Fibroblast of lung (primary cell): ENCODE results near the gene GCLC. TPM values are rescaled to one million over a fixed set of nuclear protein-coding genes. Genes with fewer than 3 reads are reported as not detected.
A peak's percentile ranks its signal among the peaks of the same experiment; 100 is the strongest.

Source experiments
- DNase-seq, 2 donors: peaks; one replicate each; pipeline versions ENCODE4 v3.0.0 to v3.0.0-alpha.2; 2010; ENCODE audit warnings: low read depth in 2 of 2
- H2AFZ ChIP-seq: 2 replicates; pipeline ENCODE4 v1.5.1; 2012; ENCODE audit warnings: low read length, control low read depth, inconsistent platforms
- H3K27ac ChIP-seq: 2 replicates; pipeline ENCODE4 v1.5.1; 2011; ENCODE audit warnings: low read length, control low read depth; ENCODE audit not compliant: insufficient read depth
- H3K27me3 ChIP-seq: 2 replicates; pipeline ENCODE4 v1.5.1; 2011; ENCODE audit warnings: mild to moderate bottlenecking, low read length; ENCODE audit not compliant: control insufficient read depth, insufficient read depth
- H3K36me3 ChIP-seq: 2 replicates; pipeline ENCODE4 v1.5.1; 2011; ENCODE audit warnings: low read length; ENCODE audit not compliant: control insufficient read depth, insufficient read depth
- H3K4me1 ChIP-seq: 2 replicates; pipeline ENCODE4 v1.5.1; 2011; ENCODE audit warnings: low read length; ENCODE audit not compliant: control insufficient read depth, insufficient read depth; ENCODE audit errors: extremely low read depth
- H3K4me2 ChIP-seq: 2 replicates; pipeline ENCODE4 v1.5.1; 2011; ENCODE audit warnings: low read length, control low read depth; ENCODE audit not compliant: insufficient read depth; ENCODE audit errors: extremely low read depth
- H3K4me3 ChIP-seq, 4 experiments: fragments of 200-600 bp in 1 of 4; sonication (generic) in 1 of 4; replicated peaks in 1 of 4; 2 replicates each; pipeline ENCODE4 v1.5.1; 2011 to 2016; ENCODE audit warnings: low read length in 4 of 4, low read depth in 3 of 4, mild to moderate bottlenecking in 3 of 4, control low read depth in 2 of 4, inconsistent platforms in 1 of 4, mixed read lengths in 1 of 4; ENCODE audit not compliant: insufficient read depth in 1 of 4; ENCODE audit errors: control extremely low read depth in 1 of 4
- H3K79me2 ChIP-seq: 2 replicates; pipeline ENCODE4 v1.5.1; 2012; ENCODE audit warnings: mild to moderate bottlenecking, low read length, inconsistent platforms; ENCODE audit not compliant: control insufficient read depth, insufficient read depth
- H3K9ac ChIP-seq: 2 replicates; pipeline ENCODE4 v1.5.1; 2011; ENCODE audit warnings: mild to moderate bottlenecking, low read length, control low read depth; ENCODE audit not compliant: insufficient read depth
- H3K9me3 ChIP-seq: 2 replicates; pipeline ENCODE4 v1.5.1; 2012; ENCODE audit warnings: low read depth, low read length; ENCODE audit not compliant: control insufficient read depth, insufficient read depth
- H4K20me1 ChIP-seq: 2 replicates; pipeline ENCODE4 v1.5.1; 2011; ENCODE audit warnings: low read length; ENCODE audit not compliant: control insufficient read depth, insufficient read depth; ENCODE audit errors: extremely low read depth
- CTCF ChIP-seq, 2 donors: IDR thresholded peaks in 1 of 2; conservative IDR thresholded peaks in 1 of 2; 1 replicate in 1 of 2; 2 replicates in 1 of 2; pipeline ENCODE4 v1.5.1; 2011 to 2012; ENCODE audit warnings: low read length in 2 of 2, control low read depth in 1 of 2, inconsistent platforms in 1 of 2, low read depth in 1 of 2, mild to moderate bottlenecking in 1 of 2
- EZH2 ChIP-seq: IDR thresholded peaks from 2 replicates; pipeline ENCODE4 v1.5.1; 2012; ENCODE audit warnings: low read length, control low read depth, mild to moderate bottlenecking; ENCODE audit errors: missing control alignments
- polyA plus RNA-seq, 2 donors: library from polyadenylated mRNA; depleted of rRNA in 1 of 2; stranded (reverse) in 1 of 2; unstranded in 1 of 2; fragments of >200 nt; gene quantifications; 2 replicates each; pipeline ENCODE4 v1.2.1, GENCODE V29; 2011 to 2012; ENCODE audit warnings: missing spikeins in 1 of 2
- total RNA-seq: library from RNA; depleted of rRNA; stranded (reverse); fragments of >200 nt; gene quantifications from 2 replicates; pipeline ENCODE4 v1.2.1, GENCODE V29; 2014

GCLC gene
- total and polyA plus RNA-seq, 2 donors (not counting 1 experiment from before 2014, with no cell fraction given): 16.0 to 31.4 TPM

GRCh38 chr6:53503060-53503459, 41.8 kb downstream of the GCLC start:
- Histone ChIP-seq H3K4me3 (no peak overlapping the region), H3K79me2 (no peaks in the 10 kb centered on the region), H3K4me2 (no peak overlapping the region), H3K9me3 (no peaks in the 10 kb centered on the region), H3K4me1 (no peaks in the 10 kb centered on the region), H3K9ac (no peak overlapping the region), H4K20me1 (no peaks in the 10 kb centered on the region), H2AFZ (no peak overlapping the region), H3K27ac (no peak overlapping the region), H3K27me3 (no peaks in the 10 kb centered on the region), H3K36me3 (peaks cover 2% of the 10 kb centered on the region)
- TF ChIP-seq EZH2 (no peak), CTCF (conservative IDR thresholded peaks at IDR 0.05 in 1 of 2, IDR thresholded peaks at IDR 0.05 in 1 of 2; ENCODE audit: low read depth in 1 of 2, low read length in 2 of 2) (no peak)
- DNase-seq: peak in 1 of 2 donors; percentile 33

GRCh38 chr6:53501432-53501831, 43.5 kb downstream of the GCLC start:
- Histone ChIP-seq H3K4me3 (no peak overlapping the region), H3K27ac (no peak overlapping the region), H3K9ac (no peak overlapping the region), H3K9me3 (no peaks in the 10 kb centered on the region), H4K20me1 (no peaks in the 10 kb centered on the region), H3K36me3 (no peaks in the 10 kb centered on the region), H3K4me1 (peaks cover 2% of the 10 kb centered on the region), H3K4me2 (no peak overlapping the region), H3K27me3 (no peaks in the 10 kb centered on the region), H3K79me2 (no peaks in the 10 kb centered on the region), H2AFZ (no peak overlapping the region)
- TF ChIP-seq EZH2: no peak
- no peak for TF ChIP-seq CTCF (conservative IDR thresholded peaks at IDR 0.05 in 1 of 2, IDR thresholded peaks at IDR 0.05 in 1 of 2; ENCODE audit: low read depth in 1 of 2, low read length in 2 of 2)
- DNase-seq: no peak

GRCh38 chr6:53500095-53500494, 44.8 kb downstream of the GCLC start:
- Histone ChIP-seq H4K20me1 (no peaks in the 10 kb centered on the region), H3K36me3 (no peaks in the 10 kb centered on the region), H3K4me2 (no peak overlapping the region), H3K4me1 (peaks cover 8% of the 10 kb centered on the region), H3K27ac (no peak overlapping the region), H2AFZ (no peak overlapping the region), H3K9me3 (no peaks in the 10 kb centered on the region), H3K27me3 (no peaks in the 10 kb centered on the region), H3K79me2 (no peaks in the 10 kb centered on the region), H3K9ac (no peak overlapping the region), H3K4me3 (no peak overlapping the region)
- DNase-seq: no peak
- TF ChIP-seq CTCF (conservative IDR thresholded peaks at IDR 0.05 in 1 of 2, IDR thresholded peaks at IDR 0.05 in 1 of 2; ENCODE audit: low read depth in 1 of 2, low read length in 2 of 2): no peak
- no peak for TF ChIP-seq EZH2
